Esophagus muscularis mucosa (tissue), 4 donors: ENCODE measurements around the gene CTNS. TPM values are rescaled to one million over a fixed set of nuclear protein-coding genes. Genes with fewer than 3 reads are reported as not detected.

Source experiments
- DNase-seq: peaks from one replicate; pipeline ENCODE4 v3.0.0-alpha.2; 2017; ENCODE audit errors: extremely low spot score
- H3K27ac ChIP-seq, 4 donors: fragments of 200-600 bp; sonication (generic); replicated peaks in 1 of 4; 1 replicate in 3 of 4; 2 replicates in 1 of 4; pipeline ENCODE4 v1.5.1; 2016 to 2019; ENCODE audit warnings: mild to moderate bottlenecking in 1 of 4
- H3K27me3 ChIP-seq, 4 donors: fragments of 200-600 bp; sonication (generic); one replicate each; pipeline versions ENCODE4 v1.5.1 to v1.6.0; 2016 to 2019
- H3K36me3 ChIP-seq, 4 donors: fragments of 200-600 bp; sonication (generic); one replicate each; pipeline ENCODE4 v1.5.1; 2016 to 2019
- H3K4me1 ChIP-seq, 4 donors: fragments of 200-600 bp; sonication (generic); one replicate each; pipeline ENCODE4 v1.5.1; 2016 to 2019
- H3K4me3 ChIP-seq, 4 donors: fragments of 200-600 bp; sonication (generic); 1 replicate in 2 of 4; 2 replicates in 2 of 4; pipeline ENCODE4 v1.5.1; 2016 to 2019; ENCODE audit warnings: mild to moderate bottlenecking in 4 of 4, moderate library complexity in 1 of 4
- H3K9me3 ChIP-seq, 4 donors: fragments of 200-600 bp; sonication (generic); 1 replicate in 3 of 4; 2 replicates in 1 of 4; pipeline ENCODE4 v1.5.1; 2016 to 2019
- EP300 ChIP-seq: sonication (generic); formaldehyde crosslinking; IDR thresholded peaks from one replicate; pipeline ENCODE4 v1.6.1; 2017; ENCODE audit warnings: antibody characterized with exemption
- POLR2A ChIP-seq: fragments of 450-650 bp; IDR thresholded peaks from one replicate; pipeline ENCODE4 v1.6.1; 2017; ENCODE audit warnings: antibody characterized with exemption, moderate library complexity, mild to moderate bottlenecking, low read depth
- POLR2AphosphoS5 ChIP-seq, 2 donors: sonication (generic); formaldehyde crosslinking; IDR thresholded peaks; one replicate each; pipeline ENCODE4 v1.6.1; 2017; ENCODE audit warnings: antibody characterized with exemption in 2 of 2
- WGBS: methylation state at CpG from one replicate; pipeline ENCODE4 v1.1.5; 2018; 5-methylcytosine and 5-hydroxymethylcytosine counted together
- intact Hi-C: fragments of 100-400 bp; cut with DNase I; formaldehyde crosslinking; loops from one replicate; pipeline ENCODE4 v1.15.1; 2023
- total RNA-seq, 4 donors: library from RNA; depleted of rRNA; stranded (reverse); fragments of >200 nt; gene quantifications; one replicate each; pipeline versions ENCODE4 v1.1.0 to v1.2.1, GENCODE V29; 2016
- TF ChIP-seq, protein P1 (sequence below), 3 experiments: fragments of 200-600 bp in 2 of 3; fragments of 450-650 bp in 1 of 3; sonication (generic) in 2 of 3; IDR thresholded peaks; one replicate each; pipeline ENCODE4 v1.5.1; 2017 to 2019; ENCODE audit warnings: antibody characterized with exemption in 3 of 3, mild to moderate bottlenecking in 2 of 3, moderate library complexity in 1 of 3

Gene CTNS
- total RNA-seq, 4 donors from 2014 or later, result 10.4 to 20.3 (median 15.5) TPM

DNA sequence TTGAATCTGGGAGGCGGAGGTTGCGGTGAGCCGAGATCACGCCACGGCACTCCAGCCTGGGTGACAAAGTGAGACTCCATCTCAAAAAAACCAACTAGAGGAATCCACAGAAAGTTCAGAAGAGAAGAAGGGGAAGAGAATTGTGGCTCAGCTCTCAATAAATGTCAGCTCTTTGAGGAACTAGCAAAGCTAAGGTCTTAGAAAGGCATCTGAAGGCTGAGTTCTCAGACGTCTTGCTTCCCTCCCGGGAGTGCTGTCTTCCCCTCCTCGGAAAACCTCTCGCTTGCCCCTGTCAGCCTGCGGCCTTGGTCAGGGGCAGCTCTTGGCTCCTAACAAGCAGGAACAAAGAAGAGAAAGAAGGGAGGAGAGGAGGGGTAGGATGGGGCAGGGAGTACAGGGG lies 5.8 kb upstream of the CTNS start:
- WGBS, result 86% methylated on average over 10 of the region's 10 CpGs
- no peaks in the 10 kb centered on the region for H3K9me3 ChIP-seq
- H3K4me1 ChIP-seq, result peaks cover 17 to 30% (median 23%) of the 10 kb centered on the region in 4 donors
- H3K27me3 ChIP-seq, result no peaks in the 10 kb centered on the region
- intact Hi-C loops, result no loop called here
- no peak for DNase-seq
- no peak overlapping the region for H3K4me3 ChIP-seq
- H3K27ac ChIP-seq, result no peak overlapping the region
- TF ChIP-seq POLR2AphosphoS5 (IDR thresholded peaks at IDR 0.05) (no peak), POLR2A (no peak), EP300 (no peak)
- TF ChIP-seq, protein P1, sequence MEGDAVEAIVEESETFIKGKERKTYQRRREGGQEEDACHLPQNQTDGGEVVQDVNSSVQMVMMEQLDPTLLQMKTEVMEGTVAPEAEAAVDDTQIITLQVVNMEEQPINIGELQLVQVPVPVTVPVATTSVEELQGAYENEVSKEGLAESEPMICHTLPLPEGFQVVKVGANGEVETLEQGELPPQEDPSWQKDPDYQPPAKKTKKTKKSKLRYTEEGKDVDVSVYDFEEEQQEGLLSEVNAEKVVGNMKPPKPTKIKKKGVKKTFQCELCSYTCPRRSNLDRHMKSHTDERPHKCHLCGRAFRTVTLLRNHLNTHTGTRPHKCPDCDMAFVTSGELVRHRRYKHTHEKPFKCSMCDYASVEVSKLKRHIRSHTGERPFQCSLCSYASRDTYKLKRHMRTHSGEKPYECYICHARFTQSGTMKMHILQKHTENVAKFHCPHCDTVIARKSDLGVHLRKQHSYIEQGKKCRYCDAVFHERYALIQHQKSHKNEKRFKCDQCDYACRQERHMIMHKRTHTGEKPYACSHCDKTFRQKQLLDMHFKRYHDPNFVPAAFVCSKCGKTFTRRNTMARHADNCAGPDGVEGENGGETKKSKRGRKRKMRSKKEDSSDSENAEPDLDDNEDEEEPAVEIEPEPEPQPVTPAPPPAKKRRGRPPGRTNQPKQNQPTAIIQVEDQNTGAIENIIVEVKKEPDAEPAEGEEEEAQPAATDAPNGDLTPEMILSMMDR (IDR thresholded peaks at IDR 0.05), result no peak
- peaks cover 9 to 64% (median 49%) of the 10 kb centered on the region in 4 donors for H3K36me3 ChIP-seq

DNA sequence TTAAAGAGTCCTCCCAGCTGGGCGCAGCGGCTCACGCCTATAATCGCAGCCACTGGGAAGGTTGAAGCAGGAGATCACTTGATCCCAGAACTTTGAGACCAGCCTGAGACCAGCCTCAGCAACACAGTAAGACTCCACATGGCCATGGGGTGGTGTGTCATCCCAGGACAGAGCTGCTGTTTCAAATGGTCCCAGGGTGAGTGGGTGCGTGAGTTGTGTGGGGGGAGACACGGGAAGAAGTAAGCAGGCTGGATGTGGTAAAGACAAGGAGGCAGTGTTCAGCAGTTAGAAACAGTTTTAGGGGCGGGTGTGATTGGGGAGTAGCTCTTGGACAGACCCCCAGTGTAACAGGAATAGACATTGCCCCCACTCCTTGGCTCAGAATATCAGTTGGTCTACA lies 4.3 kb upstream of the CTNS start:
- DNase-seq, result no peak
- TF ChIP-seq POLR2A (no peak), POLR2AphosphoS5 (IDR thresholded peaks at IDR 0.05) (no peak), EP300 (no peak)
- TF ChIP-seq, protein P1 (IDR thresholded peaks at IDR 0.05), result no peak
- intact Hi-C loops, result no loop called here
- Histone ChIP-seq H3K9me3 (no peaks in the 10 kb centered on the region), H3K4me3 (no peak overlapping the region), H3K27me3 (no peaks in the 10 kb centered on the region), H3K27ac (no peak overlapping the region), H3K4me1 (peaks cover 23 to 36% (median 27%) of the 10 kb centered on the region in 4 donors), H3K36me3 (peaks cover 4 to 49% (median 37%) of the 10 kb centered on the region in 4 donors)
- WGBS, result 95% methylated on average over 7 of the region's 7 CpGs

DNA sequence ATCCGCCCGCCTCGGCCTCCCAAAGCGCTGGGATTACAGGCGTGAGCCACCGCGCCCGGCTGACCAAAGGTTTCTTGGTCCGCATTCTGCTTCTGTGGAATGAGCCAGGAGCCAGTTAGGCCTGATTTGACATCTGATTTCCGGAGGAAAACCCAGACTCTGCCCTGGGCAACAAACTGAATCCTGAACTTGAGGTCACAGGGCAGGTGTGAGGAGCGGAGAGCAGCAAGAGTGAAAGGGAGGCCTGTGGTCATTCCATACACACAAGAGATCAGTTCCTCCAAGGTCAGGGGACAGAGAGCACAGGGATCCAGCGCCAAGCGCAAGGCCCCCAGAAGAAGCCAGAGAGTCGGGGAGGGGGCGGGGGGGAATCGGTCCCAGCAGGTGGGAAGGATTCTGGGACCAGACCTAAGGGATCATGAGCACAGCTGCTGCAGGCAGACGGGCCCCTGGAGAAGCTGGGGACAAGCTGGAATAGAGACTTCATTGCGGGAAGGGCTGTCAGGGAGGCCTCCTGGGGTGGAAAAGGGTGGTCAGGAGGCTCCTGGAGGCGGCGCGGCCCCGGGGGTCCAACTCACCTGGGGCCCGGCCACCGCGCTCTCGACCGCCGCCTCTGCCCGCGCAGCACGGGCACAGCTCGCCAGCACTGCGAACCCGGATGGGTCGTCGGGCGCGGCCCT lies 946 bp upstream of the CTNS start:
- WGBS, result 0% methylated on average over 1 of the region's 38 CpGs
- peak overlapping the region; percentile 89 to 95 (median 90) for H3K27ac ChIP-seq
- H3K36me3 ChIP-seq, result peaks cover 0 to 29% (median 9%) of the 10 kb centered on the region in 4 donors
- TF ChIP-seq EP300 (no peak), POLR2AphosphoS5 (IDR thresholded peaks at IDR 0.05) (no peak), POLR2A (no peak)
- TF ChIP-seq, protein P1 (IDR thresholded peaks at IDR 0.05), result no peak
- H3K4me1 ChIP-seq, result peaks cover 33 to 45% (median 38%) of the 10 kb centered on the region in 4 donors
- no peak for DNase-seq
- no peaks in the 10 kb centered on the region for H3K27me3 ChIP-seq
- intact Hi-C loops, result loop anchor here (2.0 kb wide), 1 partner anchor 33 kb away; the partner anchor contains the start of genes EMC6 and TAX1BP3
- peak overlapping the region; percentile 65 to 99 (median 94) for H3K4me3 ChIP-seq
- H3K9me3 ChIP-seq, result no peaks in the 10 kb centered on the region

DNA sequence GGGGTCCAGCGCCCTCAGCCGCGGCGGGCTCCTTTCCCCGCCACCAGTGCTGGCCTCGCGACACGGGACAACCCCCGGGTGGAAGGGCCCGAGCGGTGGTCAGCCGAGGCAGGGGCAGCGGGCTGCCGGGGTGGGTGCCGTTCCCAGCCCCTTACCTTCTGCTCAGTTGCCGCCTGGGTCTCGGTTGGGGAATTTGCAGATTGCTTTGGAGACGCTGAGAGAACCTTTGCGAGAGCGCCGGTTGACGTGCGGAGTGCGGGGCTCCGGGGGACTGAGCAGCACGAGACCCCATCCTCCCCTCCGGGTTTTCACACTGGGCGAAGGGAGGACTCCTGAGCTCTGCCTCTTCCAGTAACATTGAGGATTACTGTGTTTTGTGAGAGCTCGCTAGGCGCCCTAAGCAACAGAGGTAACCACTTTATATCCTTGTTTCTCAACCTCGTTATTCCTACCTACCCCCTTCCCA lies 381 bp downstream of the CTNS start:
- no peaks in the 10 kb centered on the region for H3K9me3 ChIP-seq
- intact Hi-C loops, result loop anchor here (2.0 kb wide), 1 partner anchor 32 kb away; the partner anchor contains the start of genes EMC6 and TAX1BP3

More for the DNA sequence above, 381 bp downstream of the CTNS start:
- DNase-seq, result no peak
- peaks cover 33 to 45% (median 40%) of the 10 kb centered on the region in 4 donors for H3K4me1 ChIP-seq
- H3K27ac ChIP-seq, result peak overlapping the region; percentile 89 to 95 (median 90)
- TF ChIP-seq EP300 (no peak), POLR2AphosphoS5 (IDR thresholded peaks at IDR 0.05) (no peak), POLR2A (no peak)
- TF ChIP-seq, protein P1 (IDR thresholded peaks at IDR 0.05), result no peak
- WGBS, result 2% methylated on average over 15 of the region's 31 CpGs
- no peaks in the 10 kb centered on the region for H3K27me3 ChIP-seq
- peaks cover 0 to 25% (median 8%) of the 10 kb centered on the region in 4 donors for H3K36me3 ChIP-seq
- peak overlapping the region; percentile 65 to 99 (median 94) for H3K4me3 ChIP-seq
